ENCODE measurements around the gene SGMS1.

- TF ChIP-seq POLR2A (IDR thresholded peaks at IDR 0.05) (no peak), CTCF (IDR thresholded peaks at IDR 0.05) (no peak)
Measured at GRCh38 chr10:50527442-50528043, 96.2 kb downstream of the SGMS1 start.

All from testis (tissue), 2 donors.